DMS 273 treated with DMSO at 0.1 percent for 48 hours (cell line): ENCODE data around the gene PCDHGA10.
"Not testable (repeated sequence)": the region's sequence is repeated elsewhere in the genome, so short reads cannot be mapped to it uniquely, and the experiment has no call there.

Experiments
- DNase-seq: peaks from one replicate; lab custom pipeline; 2025; lab: John Stamatoyannopoulos, UW

Gene PCDHGA10

DNA sequence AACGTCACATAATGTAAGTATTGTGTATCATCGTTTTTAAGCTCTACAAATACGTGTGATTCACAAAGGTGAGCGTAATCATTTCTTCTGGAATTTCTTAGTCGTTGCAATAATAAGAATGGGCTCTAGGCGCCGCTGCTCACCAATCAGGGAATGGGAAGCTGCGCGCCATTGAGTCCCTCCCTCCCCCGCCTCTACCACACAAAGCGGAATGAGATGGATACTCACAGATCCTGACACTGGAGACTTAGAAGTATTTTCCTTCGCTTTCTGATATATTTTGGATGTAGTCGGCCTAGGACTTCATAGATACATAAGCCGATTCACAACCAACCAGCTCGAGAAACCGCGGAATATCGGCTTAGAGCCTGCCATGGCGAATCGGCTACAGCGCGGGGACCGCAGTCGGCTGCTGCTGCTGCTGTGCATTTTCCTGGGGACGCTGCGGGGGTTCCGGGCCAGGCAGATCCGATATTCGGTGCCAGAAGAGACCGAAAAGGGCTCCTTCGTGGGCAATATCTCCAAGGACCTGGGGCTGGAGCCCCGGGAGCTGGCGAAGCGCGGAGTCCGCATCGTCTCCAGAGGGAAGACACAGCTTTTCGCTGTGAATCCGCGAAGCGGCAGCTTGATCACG is 8.2 kb downstream of the PCDHGA10 start, which contains the start of gene PCDHGA11:
Gene PCDHGA11, plus strand, starts transcription at position 197 of the 634 bp plus-strand sequence. Its CDS starts 177 bp downstream, at position 374.
- no peak for DNase-seq

DNA sequence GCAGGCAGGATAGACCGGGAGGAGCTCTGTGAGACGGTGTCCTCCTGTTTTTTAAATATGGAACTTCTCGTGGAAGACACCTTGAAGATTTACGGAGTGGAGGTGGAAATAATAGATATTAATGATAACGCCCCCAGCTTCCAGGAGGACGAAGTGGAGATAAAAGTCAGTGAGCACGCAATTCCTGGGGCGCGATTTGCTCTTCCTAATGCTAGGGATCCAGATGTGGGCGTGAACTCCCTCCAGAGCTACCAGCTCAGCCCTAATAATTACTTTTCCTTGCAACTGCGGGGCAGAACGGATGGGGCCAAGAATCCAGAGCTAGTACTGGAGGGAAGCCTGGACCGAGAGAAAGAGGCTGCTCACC is 8.7 kb downstream of the PCDHGA10 start:
- no peak for DNase-seq

DNA sequence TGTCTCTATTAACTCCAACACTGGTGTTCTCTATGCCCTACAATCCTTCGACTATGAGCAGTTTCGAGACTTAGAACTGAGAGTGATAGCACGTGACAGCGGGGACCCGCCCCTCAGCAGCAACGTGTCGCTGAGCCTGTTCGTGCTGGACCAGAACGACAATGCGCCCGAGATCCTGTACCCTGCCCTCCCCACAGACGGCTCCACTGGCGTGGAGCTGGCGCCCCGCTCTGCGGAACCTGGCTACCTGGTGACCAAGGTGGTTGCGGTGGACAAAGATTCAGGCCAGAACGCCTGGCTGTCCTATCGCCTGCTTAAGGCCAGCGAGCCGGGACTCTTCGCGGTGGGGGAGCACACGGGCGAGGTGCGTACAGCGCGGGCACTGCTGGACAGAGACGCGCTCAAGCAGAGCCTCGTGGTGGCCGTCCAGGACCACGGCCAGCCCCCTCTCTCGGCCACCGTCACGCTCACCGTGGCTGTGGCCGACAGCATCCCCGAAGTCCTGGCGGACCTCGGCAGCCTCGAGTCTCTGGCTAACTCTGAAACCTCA is 10.0 kb downstream of the PCDHGA10 start:
- DNase-seq = no peak

DNA sequence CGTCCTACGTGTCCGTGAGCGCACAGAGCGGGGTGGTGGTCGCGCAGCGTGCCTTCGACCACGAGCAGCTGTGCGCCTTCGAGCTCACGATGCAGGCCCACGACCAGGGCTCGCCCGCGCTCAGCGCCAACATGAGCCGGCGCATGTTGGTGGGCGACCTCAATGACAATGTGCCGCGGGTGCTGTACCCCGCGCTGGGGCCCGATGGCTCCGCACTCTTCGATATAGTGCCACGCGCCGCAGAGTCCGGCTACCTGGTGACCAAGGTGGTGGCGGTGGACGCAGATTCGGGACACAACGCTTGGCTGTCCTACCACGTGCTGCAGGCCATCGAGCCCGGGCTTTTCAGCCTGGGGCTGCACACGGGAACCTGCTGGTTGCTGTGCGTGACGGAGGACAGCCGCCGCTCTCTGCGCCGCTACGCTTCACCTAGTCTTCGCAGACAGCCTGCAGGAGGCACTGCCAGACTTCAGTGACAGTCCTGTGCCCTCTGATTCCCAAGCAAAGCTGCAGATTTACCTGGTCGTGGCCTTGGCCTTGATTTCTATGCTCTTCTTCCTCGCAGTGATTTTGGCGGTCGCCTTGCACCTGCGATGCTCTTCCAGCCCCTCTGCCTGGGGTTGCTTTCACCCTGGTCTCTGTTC is 15.1 kb downstream of the PCDHGA10 start:
- no peak for DNase-seq

DNA sequence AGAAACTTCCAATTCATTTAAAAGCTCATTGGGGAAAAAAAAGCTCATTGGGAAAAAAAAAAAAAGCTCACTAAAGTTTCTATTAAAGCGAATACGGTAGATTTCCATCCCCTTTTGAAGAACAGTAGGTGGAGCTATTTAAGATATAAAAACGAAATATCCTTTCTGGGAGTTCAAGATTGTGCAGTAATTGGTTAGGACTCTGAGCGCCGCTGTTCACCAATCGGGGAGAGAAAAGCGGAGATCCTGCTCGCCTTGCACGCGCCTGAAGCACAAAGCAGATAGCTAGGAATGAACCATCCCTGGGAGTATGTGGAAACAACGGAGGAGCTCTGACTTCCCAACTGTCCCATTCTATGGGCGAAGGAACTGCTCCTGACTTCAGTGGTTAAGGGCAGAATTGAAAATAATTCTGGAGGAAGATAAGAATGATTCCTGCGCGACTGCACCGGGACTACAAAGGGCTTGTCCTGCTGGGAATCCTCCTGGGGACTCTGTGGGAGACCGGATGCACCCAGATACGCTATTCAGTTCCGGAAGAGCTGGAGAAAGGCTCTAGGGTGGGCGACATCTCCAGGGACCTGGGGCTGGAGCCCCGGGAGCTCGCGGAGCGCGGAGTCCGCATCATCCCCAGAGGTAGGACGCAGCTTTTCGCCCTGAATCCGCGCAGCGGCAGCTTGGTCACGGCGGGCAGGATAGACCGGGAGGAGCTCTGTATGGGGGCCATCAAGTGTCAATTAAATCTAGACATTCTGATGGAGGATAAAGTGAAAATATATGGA is 17.7 kb downstream of the PCDHGA10 start, which contains the start of gene PCDHGA12:
Gene PCDHGA12, plus strand, starts transcription at position 176 of the 782 bp plus-strand sequence. Its CDS starts 253 bp downstream, at position 429.
- DNase-seq = no peak

DNA sequence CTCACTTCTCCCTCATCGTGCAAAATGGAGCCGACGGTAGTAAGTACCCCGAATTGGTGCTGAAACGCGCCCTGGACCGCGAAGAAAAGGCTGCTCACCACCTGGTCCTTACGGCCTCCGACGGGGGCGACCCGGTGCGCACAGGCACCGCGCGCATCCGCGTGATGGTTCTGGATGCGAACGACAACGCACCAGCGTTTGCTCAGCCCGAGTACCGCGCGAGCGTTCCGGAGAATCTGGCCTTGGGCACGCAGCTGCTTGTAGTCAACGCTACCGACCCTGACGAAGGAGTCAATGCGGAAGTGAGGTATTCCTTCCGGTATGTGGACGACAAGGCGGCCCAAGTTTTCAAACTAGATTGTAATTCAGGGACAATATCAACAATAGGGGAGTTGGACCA is 18.5 kb downstream of the PCDHGA10 start:
- DNase-seq = no peak

DNA sequence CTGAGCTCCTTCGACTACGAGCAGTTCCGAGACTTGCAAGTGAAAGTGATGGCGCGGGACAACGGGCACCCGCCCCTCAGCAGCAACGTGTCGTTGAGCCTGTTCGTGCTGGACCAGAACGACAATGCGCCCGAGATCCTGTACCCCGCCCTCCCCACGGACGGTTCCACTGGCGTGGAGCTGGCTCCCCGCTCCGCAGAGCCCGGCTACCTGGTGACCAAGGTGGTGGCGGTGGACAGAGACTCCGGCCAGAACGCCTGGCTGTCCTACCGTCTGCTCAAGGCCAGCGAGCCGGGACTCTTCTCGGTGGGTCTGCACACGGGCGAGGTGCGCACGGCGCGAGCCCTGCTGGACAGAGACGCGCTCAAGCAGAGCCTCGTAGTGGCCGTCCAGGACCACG is 19.5 kb downstream of the PCDHGA10 start:
- not testable (repeated sequence) for DNase-seq

DNA sequence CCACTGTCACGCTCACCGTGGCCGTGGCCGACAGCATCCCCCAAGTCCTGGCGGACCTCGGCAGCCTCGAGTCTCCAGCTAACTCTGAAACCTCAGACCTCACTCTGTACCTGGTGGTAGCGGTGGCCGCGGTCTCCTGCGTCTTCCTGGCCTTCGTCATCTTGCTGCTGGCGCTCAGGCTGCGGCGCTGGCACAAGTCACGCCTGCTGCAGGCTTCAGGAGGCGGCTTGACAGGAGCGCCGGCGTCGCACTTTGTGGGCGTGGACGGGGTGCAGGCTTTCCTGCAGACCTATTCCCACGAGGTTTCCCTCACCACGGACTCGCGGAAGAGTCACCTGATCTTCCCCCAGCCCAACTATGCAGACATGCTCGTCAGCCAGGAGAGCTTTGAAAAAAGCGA is 19.9 kb downstream of the PCDHGA10 start:
- DNase-seq = not testable (repeated sequence)

DNA sequence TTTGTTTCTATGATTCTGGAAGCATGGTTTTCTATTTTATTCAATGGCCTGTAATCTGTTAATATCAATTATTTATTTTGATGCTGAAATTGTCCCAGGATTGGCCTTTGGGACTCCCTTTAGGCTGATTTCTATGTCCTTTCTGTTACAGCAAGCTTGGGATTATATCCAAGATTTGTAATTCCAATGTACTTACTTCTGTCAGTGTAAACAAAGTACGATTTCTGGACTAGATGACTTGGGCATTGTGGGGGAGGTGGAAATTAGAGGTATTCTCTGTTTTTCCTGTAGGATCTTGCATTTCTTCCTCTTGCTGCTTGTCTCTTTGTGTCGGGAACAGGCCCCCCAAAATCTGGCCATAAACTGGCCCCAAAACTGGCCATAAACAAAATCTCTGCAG is 21.2 kb downstream of the PCDHGA10 start:
- no peak for DNase-seq

DNA sequence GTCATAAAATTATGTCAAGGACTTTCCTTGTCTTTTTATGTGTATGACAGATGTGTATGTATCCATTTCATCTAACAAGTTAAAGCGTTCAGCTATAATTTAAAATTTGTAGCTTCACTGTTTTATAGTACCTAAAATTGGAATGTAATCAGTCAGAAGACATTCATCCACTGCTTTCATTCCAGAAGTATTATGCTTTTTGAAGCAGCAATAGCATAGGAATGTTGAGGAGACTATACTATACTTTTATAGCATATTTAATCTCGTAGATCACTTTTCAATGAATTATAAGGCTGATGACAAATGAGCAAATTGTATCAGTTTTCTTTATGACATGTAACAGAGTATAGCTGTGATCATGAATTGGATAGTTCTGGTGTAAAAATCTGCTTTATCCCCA is 24.4 kb downstream of the PCDHGA10 start:
- DNase-seq = no peak

DNA sequence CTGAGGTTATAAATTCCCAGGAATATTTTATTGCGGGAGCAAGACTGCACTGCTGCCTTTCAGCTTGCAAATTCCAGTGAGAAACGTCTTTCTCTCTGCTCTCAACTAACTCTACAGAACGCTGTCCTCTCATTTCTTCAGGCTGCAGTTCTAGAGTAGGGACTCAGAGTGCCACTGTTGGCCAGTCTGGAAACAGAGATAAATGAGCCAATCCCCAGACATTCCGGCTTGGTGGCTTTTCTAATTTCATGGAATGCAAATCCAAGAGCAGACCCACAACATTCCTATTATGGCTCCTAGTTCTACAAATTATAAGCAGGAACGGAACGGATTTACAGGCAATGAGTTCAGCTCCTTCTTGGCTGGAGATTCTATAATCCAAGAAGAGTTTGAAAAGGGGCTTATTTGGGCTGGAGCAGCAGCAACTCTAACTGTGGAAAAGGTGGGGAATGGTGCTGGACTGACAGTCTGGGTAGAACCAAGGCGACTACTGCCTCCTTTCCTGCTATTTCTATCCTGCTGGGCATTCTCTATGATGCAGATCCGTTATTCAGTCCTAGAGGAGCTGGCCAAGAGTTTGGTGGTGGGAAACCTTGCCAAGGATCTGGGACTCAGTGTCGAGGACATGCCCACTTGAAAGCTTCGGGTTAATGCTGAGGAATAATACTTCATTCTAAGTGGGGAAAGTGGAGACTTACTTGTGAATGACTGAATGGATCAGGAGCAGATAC is 26.8 kb downstream of the PCDHGA10 start:
- DNase-seq = no peak

DNA sequence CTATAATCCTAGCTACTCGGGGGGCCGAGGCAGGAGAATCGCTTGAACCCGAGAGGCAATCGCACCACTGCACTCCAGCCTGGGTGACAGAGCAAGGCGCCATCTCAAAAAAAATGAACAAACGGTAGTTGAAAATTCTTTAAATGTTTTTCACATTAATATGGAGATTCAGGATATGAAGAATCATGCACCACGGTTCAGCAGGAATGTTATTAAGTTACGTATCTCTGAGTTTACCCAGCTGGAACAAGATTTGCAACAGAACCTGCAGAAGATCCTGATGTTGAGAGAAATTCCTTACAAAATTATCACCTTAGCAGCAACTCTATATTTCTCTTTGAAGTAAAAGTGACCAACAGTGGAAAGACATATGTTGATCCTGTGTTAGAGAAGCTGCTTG is 27.6 kb downstream of the PCDHGA10 start:
- no peak for DNase-seq

DNA sequence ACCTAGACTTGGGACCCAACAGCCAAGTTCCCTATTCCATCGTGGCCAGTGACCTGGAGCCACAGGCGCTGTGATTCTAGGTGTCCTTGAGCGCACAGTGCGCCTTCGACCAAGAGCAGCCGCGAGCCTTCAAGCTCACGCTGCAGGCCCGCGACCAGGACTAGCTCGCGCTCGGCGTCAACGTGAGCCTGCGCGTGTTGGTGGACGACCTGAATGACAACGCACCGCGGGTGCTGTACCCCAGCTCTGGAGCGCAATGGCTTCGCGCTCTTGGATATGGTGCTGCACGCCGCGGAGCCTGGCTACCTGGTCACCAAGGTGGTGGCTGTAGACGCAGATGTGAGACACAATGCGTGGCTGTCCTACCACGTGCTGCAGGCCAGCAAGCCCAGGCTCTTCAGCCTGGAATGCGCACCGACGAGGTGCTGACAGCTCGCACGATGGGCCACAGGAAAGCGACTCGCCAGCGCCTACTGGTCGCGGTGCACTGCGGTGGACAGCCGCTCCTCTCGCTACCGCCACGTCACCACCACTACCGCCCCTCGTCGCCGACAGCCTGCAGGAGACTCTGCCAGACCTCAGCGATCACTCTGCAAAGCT is 28.9 kb downstream of the PCDHGA10 start:
- no peak for DNase-seq

DNA sequence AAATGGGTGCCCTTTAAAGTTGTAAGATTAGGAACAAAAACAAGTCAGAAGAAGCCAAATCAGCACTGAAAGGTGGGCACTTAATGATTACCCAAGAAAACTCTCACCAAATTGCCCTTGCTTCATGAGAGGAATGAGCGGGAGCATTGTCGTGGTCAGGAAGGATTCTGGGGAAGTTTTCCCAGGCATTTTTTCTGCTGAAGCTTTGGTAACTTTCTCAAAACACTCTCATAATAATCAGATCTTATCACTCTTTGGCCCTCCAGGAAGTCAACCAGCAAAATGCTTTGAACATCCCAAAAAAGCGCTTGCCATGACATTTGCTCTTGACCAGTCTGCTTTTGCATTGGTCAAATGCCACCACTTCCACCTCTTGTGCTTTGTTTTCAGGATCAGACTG is 52.6 kb downstream of the PCDHGA10 start:
- DNase-seq = no peak
